Jurkat, Clone E6-1 (cell line): Measurements from ENCODE around the gene EML6. TPM values are rescaled to one million over a fixed set of nuclear protein-coding genes. Genes with fewer than 3 reads are reported as not detected.
"Not testable (repeated sequence)": the region's sequence is repeated elsewhere in the genome, so short reads cannot be mapped to it uniquely, and the experiment has no call there.

Source experiments
- DNase-seq: peaks from one replicate; pipeline ENCODE4 v3.0.0-alpha.2; 2011; ENCODE audit warnings: low read depth, low spot score
- H3K4me3 ChIP-seq: 2 replicates; pipeline ENCODE4 v1.5.1; 2011; ENCODE audit warnings: mild to moderate bottlenecking, low read length, control low read depth, moderate library complexity
- polyA plus RNA-seq: library from polyadenylated mRNA; unstranded; fragments of >200 nt; gene quantifications from one replicate; pipeline ENCODE4 v1.2.1, GENCODE V29; 2012; ENCODE audit warnings: missing spikeins; ENCODE audit not compliant: insufficient read length, insufficient read depth

Gene EML6
- polyA plus RNA-seq, result 17.4 TPM

GRCh38 chr2:54723131-54723995 is at the start of gene EML6:
TSS of gene EML6 (plus strand) at chr2:54723662. CDS start at chr2:54725062, 1,400 bp downstream.
- DNase-seq, result peak; percentile 98
- peak within 1 kb of the TSS; percentile 86 for H3K4me3 ChIP-seq

GRCh38 chr2:54675281-54675680 is 48.2 kb upstream of the EML6 start:
- DNase-seq, result no peak
- no peak overlapping the region for H3K4me3 ChIP-seq

- H3K4me3 ChIP-seq, result no peak overlapping the region
- DNase-seq, result no peak
Observed at GRCh38 chr2:54675738-54676137, 47.7 kb upstream of the EML6 start.

GRCh38 chr2:54676656-54677055 is 46.8 kb upstream of the EML6 start:
- no peak for DNase-seq
- H3K4me3 ChIP-seq, result no peak overlapping the region

GRCh38 chr2:54677476-54678265 is 45.8 kb upstream of the EML6 start:
- no peak for DNase-seq
- H3K4me3 ChIP-seq, result no peak overlapping the region

- no peak overlapping the region for H3K4me3 ChIP-seq
- no peak for DNase-seq
Observed at GRCh38 chr2:54678719-54679118, 44.7 kb upstream of the EML6 start.

GRCh38 chr2:54680397-54681041 is 42.9 kb upstream of the EML6 start:
- no peak for DNase-seq
- no peak overlapping the region for H3K4me3 ChIP-seq

- no peak for DNase-seq
- no peak overlapping the region for H3K4me3 ChIP-seq
Observed at GRCh38 chr2:54681416-54681815, 42.0 kb upstream of the EML6 start.

- no peak overlapping the region for H3K4me3 ChIP-seq
- DNase-seq, result no peak
Observed at GRCh38 chr2:54683596-54683995, 39.9 kb upstream of the EML6 start.

GRCh38 chr2:54685263-54685775 is 38.1 kb upstream of the EML6 start:
- no peak overlapping the region for H3K4me3 ChIP-seq
- DNase-seq, result no peak

- peak; percentile 26 for DNase-seq
- H3K4me3 ChIP-seq, result no peak overlapping the region
Observed at GRCh38 chr2:54687595-54688152, 35.8 kb upstream of the EML6 start.

GRCh38 chr2:54691445-54692135 is 31.9 kb upstream of the EML6 start:
- no peak for DNase-seq
- H3K4me3 ChIP-seq, result no peak overlapping the region

GRCh38 chr2:54692556-54692955 is 30.9 kb upstream of the EML6 start:
- DNase-seq, result no peak

GRCh38 chr2:54695378-54695777 is 28.1 kb upstream of the EML6 start:
- DNase-seq, result no peak
- H3K4me3 ChIP-seq, result no peak overlapping the region

More at GRCh38 chr2:54692556-54692955, 30.9 kb upstream of the EML6 start:
- no peak overlapping the region for H3K4me3 ChIP-seq

GRCh38 chr2:54697934-54698333 is 25.5 kb upstream of the EML6 start:
- no peak for DNase-seq
- H3K4me3 ChIP-seq, result no peak overlapping the region

- not testable (repeated sequence) for H3K4me3 ChIP-seq, DNase-seq
Observed at GRCh38 chr2:54698926-54699325, 24.5 kb upstream of the EML6 start.

GRCh38 chr2:54699665-54700064 is 23.8 kb upstream of the EML6 start:
- no peak for DNase-seq
- no peak overlapping the region for H3K4me3 ChIP-seq

- no peak for DNase-seq
- no peak overlapping the region for H3K4me3 ChIP-seq
Observed at GRCh38 chr2:54701029-54701428, 22.4 kb upstream of the EML6 start.

- no peak overlapping the region for H3K4me3 ChIP-seq
- no peak for DNase-seq
Observed at GRCh38 chr2:54704238-54704637, 19.2 kb upstream of the EML6 start.
